Astrocyte (in vitro differentiated cells and primary cell): Measurements from ENCODE around the gene IRGC. TPM values are rescaled to one million over a fixed set of nuclear protein-coding genes. Genes with fewer than 3 reads are reported as not detected.

Experiments used
- DNase-seq: peaks from one replicate; pipeline ENCODE4 v3.0.0-alpha.2; 2010; ENCODE audit warnings: low read depth
- FAIRE-seq: peaks from 2 replicates; lab custom pipeline; 2011; peaks lifted over from hg19 to GRCh38; lab: Jason Lieb, UNC
- H2AFZ ChIP-seq: 2 replicates; pipeline ENCODE4 v1.6.0; 2012; ENCODE audit warnings: low read depth, low read length, inconsistent platforms
- H3K27ac ChIP-seq: 2 replicates; pipeline ENCODE4 v1.5.1; 2011; ENCODE audit warnings: low read depth, low read length, inconsistent platforms
- H3K27me3 ChIP-seq: 2 replicates; pipeline ENCODE4 v1.6.0; 2011; ENCODE audit warnings: low read length, inconsistent platforms; ENCODE audit not compliant: insufficient read depth
- H3K36me3 ChIP-seq: 2 replicates; pipeline ENCODE4 v1.5.1; 2011; ENCODE audit warnings: low read length, inconsistent platforms; ENCODE audit not compliant: insufficient read depth
- H3K4me1 ChIP-seq: 2 replicates; pipeline ENCODE4 v1.5.1; 2011; ENCODE audit warnings: low read length, inconsistent platforms; ENCODE audit not compliant: insufficient read depth
- H3K4me2 ChIP-seq: 2 replicates; pipeline ENCODE4 v1.6.0; 2012; ENCODE audit warnings: low read length, inconsistent platforms
- H3K4me3 ChIP-seq: 2 replicates; pipeline ENCODE4 v1.5.1; 2011; ENCODE audit warnings: low read depth, mild to moderate bottlenecking, low read length, inconsistent platforms; ENCODE audit not compliant: insufficient read depth
- H3K79me2 ChIP-seq: 2 replicates; pipeline ENCODE4 v1.6.0; 2012; ENCODE audit warnings: mild to moderate bottlenecking, low read length, inconsistent platforms; ENCODE audit not compliant: insufficient read depth
- H3K9ac ChIP-seq: 2 replicates; pipeline ENCODE4 v1.6.0; 2012; ENCODE audit warnings: mild to moderate bottlenecking, low read length, inconsistent platforms
- H3K9me3 ChIP-seq: 2 replicates; pipeline ENCODE4 v1.5.1; 2012; ENCODE audit warnings: low read depth, mild to moderate bottlenecking, low read length, inconsistent platforms; ENCODE audit not compliant: insufficient read depth
- H4K20me1 ChIP-seq: 2 replicates; pipeline ENCODE4 v1.6.0; 2012; ENCODE audit warnings: low read length, inconsistent platforms; ENCODE audit not compliant: insufficient read depth
- H3K27ac Mint-ChIP-seq: one replicate; pipeline ENCODE4 v1.8.0; 2021; ENCODE audit warnings: mild to moderate bottlenecking, mixed read lengths; ENCODE audit not compliant: unreplicated experiment
- H3K27me3 Mint-ChIP-seq: one replicate; pipeline ENCODE4 v1.8.0; 2021; ENCODE audit warnings: low read depth, mixed read lengths; ENCODE audit not compliant: unreplicated experiment
- H3K36me3 Mint-ChIP-seq: one replicate; pipeline ENCODE4 v1.8.0; 2021; ENCODE audit warnings: low read depth, mixed read lengths; ENCODE audit not compliant: unreplicated experiment
- H3K4me1 Mint-ChIP-seq: one replicate; pipeline ENCODE4 v1.8.0; 2021; ENCODE audit warnings: low read depth, mixed read lengths; ENCODE audit not compliant: unreplicated experiment
- H3K4me3 Mint-ChIP-seq: one replicate; pipeline ENCODE4 v1.8.0; 2021; ENCODE audit warnings: mild to moderate bottlenecking, moderate library complexity, mixed read lengths; ENCODE audit not compliant: unreplicated experiment
- H3K9me3 Mint-ChIP-seq: one replicate; pipeline ENCODE4 v1.8.0; 2021; ENCODE audit warnings: mild to moderate bottlenecking, mixed read lengths; ENCODE audit not compliant: unreplicated experiment
- EZH2 ChIP-seq: IDR thresholded peaks from 2 replicates; pipeline ENCODE4 v1.6.1; 2012; ENCODE audit warnings: mild to moderate bottlenecking, low read length, inconsistent platforms; ENCODE audit not compliant: insufficient read depth
- total RNA-seq: library from RNA; stranded (reverse); gene quantifications from 2 replicates; pipeline ENCODE4 v1.2.1, GENCODE V29; 2021
- TF ChIP-seq, protein P1 (sequence below): IDR thresholded peaks from 2 replicates; pipeline ENCODE4 v1.5.1; 2011; ENCODE audit warnings: low read depth, mild to moderate bottlenecking, inconsistent platforms, low read length, moderate library complexity; ENCODE audit not compliant: insufficient read depth

Gene IRGC
- total RNA-seq, 1 donor from 2014 or later, result not detected

DNA sequence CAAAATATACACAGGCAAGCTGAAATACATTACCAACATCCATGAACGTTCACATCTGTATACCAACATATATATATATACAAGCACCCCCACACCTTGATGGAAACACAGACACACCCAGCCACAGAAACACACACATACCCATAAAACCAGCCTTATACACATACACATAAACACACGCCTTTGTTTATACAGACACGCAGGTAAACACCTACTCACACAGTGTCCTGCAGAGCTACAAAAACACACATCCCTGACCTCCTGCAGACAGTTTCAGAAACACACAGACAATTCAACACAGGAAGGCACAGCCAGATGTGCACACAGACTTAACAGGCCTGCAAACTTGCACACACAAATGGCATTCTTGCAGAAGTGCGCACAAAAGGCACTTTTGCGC, 21.3 kb upstream of the IRGC start:
- no peak for TF ChIP-seq EZH2
- TF ChIP-seq, protein P1, sequence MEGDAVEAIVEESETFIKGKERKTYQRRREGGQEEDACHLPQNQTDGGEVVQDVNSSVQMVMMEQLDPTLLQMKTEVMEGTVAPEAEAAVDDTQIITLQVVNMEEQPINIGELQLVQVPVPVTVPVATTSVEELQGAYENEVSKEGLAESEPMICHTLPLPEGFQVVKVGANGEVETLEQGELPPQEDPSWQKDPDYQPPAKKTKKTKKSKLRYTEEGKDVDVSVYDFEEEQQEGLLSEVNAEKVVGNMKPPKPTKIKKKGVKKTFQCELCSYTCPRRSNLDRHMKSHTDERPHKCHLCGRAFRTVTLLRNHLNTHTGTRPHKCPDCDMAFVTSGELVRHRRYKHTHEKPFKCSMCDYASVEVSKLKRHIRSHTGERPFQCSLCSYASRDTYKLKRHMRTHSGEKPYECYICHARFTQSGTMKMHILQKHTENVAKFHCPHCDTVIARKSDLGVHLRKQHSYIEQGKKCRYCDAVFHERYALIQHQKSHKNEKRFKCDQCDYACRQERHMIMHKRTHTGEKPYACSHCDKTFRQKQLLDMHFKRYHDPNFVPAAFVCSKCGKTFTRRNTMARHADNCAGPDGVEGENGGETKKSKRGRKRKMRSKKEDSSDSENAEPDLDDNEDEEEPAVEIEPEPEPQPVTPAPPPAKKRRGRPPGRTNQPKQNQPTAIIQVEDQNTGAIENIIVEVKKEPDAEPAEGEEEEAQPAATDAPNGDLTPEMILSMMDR, result no peak
- FAIRE-seq, result no peak
- no peaks in the 10 kb centered on the region for H4K20me1 ChIP-seq
- H3K27ac ChIP-seq, result no peak overlapping the region
- DNase-seq, result no peak
- peaks cover 4% of the 10 kb centered on the region for H3K4me1 ChIP-seq
- no peak overlapping the region for H3K4me2 ChIP-seq
- Mint-ChIP-seq H3K4me3 (no peak overlapping the region), H3K4me1 (no peaks in the 10 kb centered on the region), H3K27me3 (peaks cover 35% of the 10 kb centered on the region), H3K36me3 (peaks cover 6% of the 10 kb centered on the region), H3K9me3 (peaks cover 22% of the 10 kb centered on the region), H3K27ac (no peak overlapping the region)
- peaks cover 7% of the 10 kb centered on the region for H3K27me3 ChIP-seq
- peaks cover 20% of the 10 kb centered on the region for H3K9me3 ChIP-seq
- no peak overlapping the region for H2AFZ ChIP-seq
- no peaks in the 10 kb centered on the region for H3K36me3 ChIP-seq
- no peak overlapping the region for H3K4me3 ChIP-seq
- no peak overlapping the region for H3K9ac ChIP-seq
- H3K79me2 ChIP-seq, result no peaks in the 10 kb centered on the region

DNA sequence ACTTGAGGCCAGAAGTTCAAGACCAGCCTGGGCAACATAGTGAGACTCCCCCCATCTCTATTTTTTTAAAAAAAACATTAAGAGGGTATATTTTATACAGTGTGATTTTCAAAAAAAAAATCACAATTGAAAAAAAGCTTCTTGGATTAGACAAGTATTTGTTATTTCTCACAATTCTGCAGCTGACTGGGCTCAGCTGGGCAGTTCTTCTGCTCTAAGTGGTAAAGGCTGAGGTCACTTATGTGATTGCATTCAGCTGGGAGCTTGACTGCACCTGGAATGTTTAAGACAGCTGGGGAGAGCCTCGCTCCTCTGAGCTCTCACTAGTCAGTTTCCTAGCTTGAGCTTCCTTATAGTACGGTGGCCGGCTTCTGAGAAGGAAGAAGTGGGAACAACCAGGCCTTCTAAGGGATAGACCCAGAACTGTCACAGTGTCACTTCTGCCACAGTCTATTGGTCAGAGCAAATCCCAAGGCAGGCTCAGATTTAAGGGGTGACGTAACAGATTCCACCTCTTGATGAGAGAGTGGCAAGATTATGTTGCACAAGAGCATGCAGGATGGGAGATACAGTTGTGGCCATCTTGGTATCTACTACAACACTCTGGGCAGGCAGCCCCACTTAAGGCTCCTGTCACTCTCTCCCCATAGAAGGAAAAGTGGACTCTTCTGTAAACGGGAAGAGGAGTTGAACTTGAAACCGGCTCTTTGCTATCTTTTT, 19.7 kb upstream of the IRGC start:
- Mint-ChIP-seq H3K27me3 (peaks cover 42% of the 10 kb centered on the region), H3K4me3 (no peak overlapping the region), H3K4me1 (peaks cover under 1% of the 10 kb centered on the region), H3K27ac (no peak overlapping the region), H3K36me3 (peaks cover 6% of the 10 kb centered on the region), H3K9me3 (peaks cover 21% of the 10 kb centered on the region)
- Histone ChIP-seq H3K27me3 (peaks cover 7% of the 10 kb centered on the region), H3K4me2 (no peak overlapping the region), H4K20me1 (no peaks in the 10 kb centered on the region), H2AFZ (no peak overlapping the region), H3K27ac (no peak overlapping the region), H3K9ac (no peak overlapping the region), H3K79me2 (no peaks in the 10 kb centered on the region), H3K4me1 (peaks cover 19% of the 10 kb centered on the region), H3K36me3 (no peaks in the 10 kb centered on the region), H3K9me3 (peaks cover 20% of the 10 kb centered on the region), H3K4me3 (no peak overlapping the region)
- FAIRE-seq (no peak), DNase-seq (no peak)
- TF ChIP-seq, protein P1, result no peak
- no peak for TF ChIP-seq EZH2

DNA sequence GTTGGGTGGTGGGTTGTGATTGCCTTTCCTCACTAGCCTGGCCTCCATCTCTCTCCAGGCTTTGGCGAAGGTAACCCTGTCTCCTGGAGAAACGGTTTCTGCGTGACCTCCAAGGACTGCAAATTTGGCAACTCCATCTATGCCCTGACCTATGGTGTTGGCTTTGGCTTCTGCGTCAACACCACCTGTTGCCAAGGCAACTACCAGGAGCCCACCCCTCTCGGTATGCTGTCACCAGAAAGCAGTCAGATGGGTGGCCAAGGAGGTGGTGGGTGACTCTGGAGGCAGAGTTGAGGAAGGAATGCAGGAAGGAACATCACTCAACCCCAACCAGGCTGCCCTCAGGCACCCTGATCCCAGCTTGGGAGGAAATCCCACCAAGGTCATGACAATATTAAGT, 18.6 kb upstream of the IRGC start:
- Histone ChIP-seq H3K4me1 (peaks cover 19% of the 10 kb centered on the region), H2AFZ (no peak overlapping the region), H3K27ac (no peak overlapping the region), H3K9ac (no peak overlapping the region), H3K27me3 (peaks cover 7% of the 10 kb centered on the region), H3K79me2 (no peaks in the 10 kb centered on the region), H3K4me2 (no peak overlapping the region), H4K20me1 (no peaks in the 10 kb centered on the region), H3K4me3 (no peak overlapping the region), H3K36me3 (no peaks in the 10 kb centered on the region), H3K9me3 (peaks cover 10% of the 10 kb centered on the region)
- TF ChIP-seq, protein P1, result no peak
- no peak for TF ChIP-seq EZH2
- H3K9me3 Mint-ChIP-seq, result peaks cover 9% of the 10 kb centered on the region
- DNase-seq (no peak), FAIRE-seq (no peak)
- H3K27ac Mint-ChIP-seq, result no peak overlapping the region
- H3K27me3 Mint-ChIP-seq, result peaks cover 41% of the 10 kb centered on the region
- H3K4me1 Mint-ChIP-seq, result peaks cover 4% of the 10 kb centered on the region
- peaks cover 4% of the 10 kb centered on the region for H3K36me3 Mint-ChIP-seq
- H3K4me3 Mint-ChIP-seq, result no peak overlapping the region
